Measurements from ENCODE around the gene BSDC1.

Gene BSDC1

GRCh38 chr1:32361674-32362473 lies 32.4 kb downstream of the BSDC1 start:
- no peak overlapping the region for H4K8ac ChIP-seq (ENCODE audit: low read depth, low read length)
- H3K14ac ChIP-seq (ENCODE audit: low read length): no peak overlapping the region
- H2BK120ac ChIP-seq (ENCODE audit: low read depth, low read length): peak overlapping the region; percentile 51
- WGBS, 2 donors (ENCODE audit: extremely low coverage in 2 of 2, insufficient read length in 2 of 2, insufficient replicate concordance in 1 of 2): no CpG with 5 or more reads among the region's 91 CpGs
- no peak overlapping the region for H2AFZ ChIP-seq (ENCODE audit: low read length)
- H4K91ac ChIP-seq (ENCODE audit: low read depth, low read length, poor library complexity): no peak overlapping the region
- H2AK5ac ChIP-seq (ENCODE audit: low read depth, low read length): peak overlapping the region; percentile 54
- peak overlapping the region in 1 of 2 donors; percentile 72 for H3K4me3 ChIP-seq (ENCODE audit: low read length in 2 of 2)
- no peak overlapping the region for H2BK5ac ChIP-seq (ENCODE audit: low read length)
- no peaks in the 10 kb centered on the region for H3K79me1 ChIP-seq (ENCODE audit: low read depth, low read length)
- no peak overlapping the region for H2BK12ac ChIP-seq (ENCODE audit: low read length)
- DNase-seq (ENCODE audit: low spot score): no peak
- no peak overlapping the region for H3K4ac ChIP-seq (ENCODE audit: low read length)
- H3K36me3 ChIP-seq (replicated peaks in 1 of 2; ENCODE audit: control insufficient read depth in 2 of 2, insufficient read depth in 2 of 2, low read length in 2 of 2): peaks cover 26 to 57% of the 10 kb centered on the region in 2 donors
- peak overlapping the region; percentile 47 for H3K9ac ChIP-seq (ENCODE audit: low read depth, low read length, poor library complexity)
- H3K4me2 ChIP-seq (ENCODE audit: insufficient read depth, low read length, poor library complexity, severe bottlenecking): peak overlapping the region; percentile 89
- H3K18ac ChIP-seq (ENCODE audit: low read length): peak overlapping the region; percentile 93
- peaks cover 0 to 4% of the 10 kb centered on the region in 2 donors for H3K4me1 ChIP-seq (ENCODE audit: control insufficient read depth in 2 of 2, insufficient read depth in 1 of 2, low read depth in 1 of 2, low read length in 2 of 2)
- H3K9me3 ChIP-seq (replicated peaks in 1 of 2; ENCODE audit: control insufficient read depth in 2 of 2, insufficient read depth in 1 of 2, low read depth in 1 of 2, low read length in 2 of 2): peaks cover 0 to 2% of the 10 kb centered on the region in 2 donors
- H2BK15ac ChIP-seq (ENCODE audit: low read length): no peak overlapping the region
- H3K27me3 ChIP-seq (ENCODE audit: control insufficient read depth in 3 of 3, insufficient read depth in 3 of 3, low read depth in 1 of 3, low read length in 3 of 3): peaks cover 0 to 7% (median 0%) of the 10 kb centered on the region in 3 experiments
- H3K27ac ChIP-seq (replicated peaks; ENCODE audit: low read length): no peak overlapping the region
- H3K23ac ChIP-seq (ENCODE audit: low read depth, low read length, poor library complexity): peak overlapping the region; percentile 68

GRCh38 chr1:32361308-32361673 lies 33.0 kb downstream of the BSDC1 start:
- Histone ChIP-seq H3K79me1 (ENCODE audit: low read depth, low read length) (no peaks in the 10 kb centered on the region), H4K91ac (ENCODE audit: low read depth, low read length, poor library complexity) (no peak overlapping the region), H3K18ac (ENCODE audit: low read length) (peak overlapping the region; percentile 31), H2BK12ac (ENCODE audit: low read length) (no peak overlapping the region), H2AK5ac (ENCODE audit: low read depth, low read length) (peak overlapping the region; percentile 54), H3K4me3 (ENCODE audit: low read length in 2 of 2) (no peak overlapping the region), H3K27me3 (ENCODE audit: control insufficient read depth in 3 of 3, insufficient read depth in 3 of 3, low read depth in 1 of 3, low read length in 3 of 3) (peaks cover 0 to 7% (median 0%) of the 10 kb centered on the region in 3 experiments), H2BK15ac (ENCODE audit: low read length) (no peak overlapping the region), H4K8ac (ENCODE audit: low read depth, low read length) (no peak overlapping the region), H3K36me3 (replicated peaks in 1 of 2; ENCODE audit: control insufficient read depth in 2 of 2, insufficient read depth in 2 of 2, low read length in 2 of 2) (peaks cover 20 to 51% of the 10 kb centered on the region in 2 donors), H3K23ac (ENCODE audit: low read depth, low read length, poor library complexity) (peak overlapping the region; percentile 68), H2BK120ac (ENCODE audit: low read depth, low read length) (no peak overlapping the region), H3K4me2 (ENCODE audit: insufficient read depth, low read length, poor library complexity, severe bottlenecking) (peak overlapping the region; percentile 89), H3K27ac (replicated peaks; ENCODE audit: low read length) (no peak overlapping the region), H3K4ac (ENCODE audit: low read length) (no peak overlapping the region), H3K4me1 (ENCODE audit: control insufficient read depth in 2 of 2, insufficient read depth in 1 of 2, low read depth in 1 of 2, low read length in 2 of 2) (peaks cover 0 to 4% of the 10 kb centered on the region in 2 donors), H3K9me3 (replicated peaks in 1 of 2; ENCODE audit: control insufficient read depth in 2 of 2, insufficient read depth in 1 of 2, low read depth in 1 of 2, low read length in 2 of 2) (peaks cover 0 to 2% of the 10 kb centered on the region in 2 donors), H2BK5ac (ENCODE audit: low read length) (no peak overlapping the region), H3K9ac (ENCODE audit: low read depth, low read length, poor library complexity) (no peak overlapping the region), H2AFZ (ENCODE audit: low read length) (no peak overlapping the region), H3K14ac (ENCODE audit: low read length) (peak overlapping the region; percentile 25)
- no CpG with 5 or more reads among the region's 35 CpGs for whole genome bisulfite sequencing, 2 donors (ENCODE audit: extremely low coverage in 2 of 2, insufficient read length in 2 of 2, insufficient replicate concordance in 1 of 2)
- DNase-seq (ENCODE audit: low spot score): no peak

- Histone ChIP-seq H4K8ac (ENCODE audit: low read depth, low read length) (no peak overlapping the region), H3K14ac (ENCODE audit: low read length) (no peak overlapping the region), H3K9me3 (replicated peaks in 1 of 2; ENCODE audit: control insufficient read depth in 2 of 2, insufficient read depth in 1 of 2, low read depth in 1 of 2, low read length in 2 of 2) (peaks cover 0 to 2% of the 10 kb centered on the region in 2 donors), H3K23ac (ENCODE audit: low read depth, low read length, poor library complexity) (no peak overlapping the region), H3K4me2 (ENCODE audit: insufficient read depth, low read length, poor library complexity, severe bottlenecking) (no peak overlapping the region), H3K27me3 (ENCODE audit: control insufficient read depth in 3 of 3, insufficient read depth in 3 of 3, low read depth in 1 of 3, low read length in 3 of 3) (peaks cover 0 to 7% (median 0%) of the 10 kb centered on the region in 3 experiments), H3K4me1 (ENCODE audit: control insufficient read depth in 2 of 2, insufficient read depth in 1 of 2, low read depth in 1 of 2, low read length in 2 of 2) (peaks cover 4 to 11% of the 10 kb centered on the region in 2 donors), H3K4me3 (ENCODE audit: low read length in 2 of 2) (no peak overlapping the region), H3K36me3 (replicated peaks in 1 of 2; ENCODE audit: control insufficient read depth in 2 of 2, insufficient read depth in 2 of 2, low read length in 2 of 2) (peaks cover 3 to 27% of the 10 kb centered on the region in 2 donors), H3K9ac (ENCODE audit: low read depth, low read length, poor library complexity) (no peak overlapping the region), H2BK15ac (ENCODE audit: low read length) (no peak overlapping the region), H2AK5ac (ENCODE audit: low read depth, low read length) (no peak overlapping the region), H3K18ac (ENCODE audit: low read length) (no peak overlapping the region), H2BK12ac (ENCODE audit: low read length) (no peak overlapping the region), H3K27ac (replicated peaks; ENCODE audit: low read length) (no peak overlapping the region), H4K91ac (ENCODE audit: low read depth, low read length, poor library complexity) (no peak overlapping the region), H3K79me1 (ENCODE audit: low read depth, low read length) (no peaks in the 10 kb centered on the region), H2BK5ac (ENCODE audit: low read length) (no peak overlapping the region), H2AFZ (ENCODE audit: low read length) (no peak overlapping the region), H2BK120ac (ENCODE audit: low read depth, low read length) (no peak overlapping the region), H3K4ac (ENCODE audit: low read length) (no peak overlapping the region)
- WGBS, 2 donors (ENCODE audit: extremely low coverage in 2 of 2, insufficient read length in 2 of 2, insufficient replicate concordance in 1 of 2): no CpG with 5 or more reads among the region's 3 CpGs
- no peak for DNase-seq (ENCODE audit: low spot score)
Observed at GRCh38 chr1:32358435-32358834, 35.8 kb downstream of the BSDC1 start.

GRCh38 chr1:32357614-32358013 lies 36.6 kb downstream of the BSDC1 start:
- no peak overlapping the region for H3K4me3 ChIP-seq (ENCODE audit: low read length in 2 of 2)
- no peak for DNase-seq (ENCODE audit: low spot score)
- peaks cover 0 to 2% of the 10 kb centered on the region in 2 donors for H3K9me3 ChIP-seq (replicated peaks in 1 of 2; ENCODE audit: control insufficient read depth in 2 of 2, insufficient read depth in 1 of 2, low read depth in 1 of 2, low read length in 2 of 2)
- H2AK5ac ChIP-seq (ENCODE audit: low read depth, low read length): no peak overlapping the region
- H3K14ac ChIP-seq (ENCODE audit: low read length): no peak overlapping the region
- H3K4ac ChIP-seq (ENCODE audit: low read length): no peak overlapping the region
- H3K4me2 ChIP-seq (ENCODE audit: insufficient read depth, low read length, poor library complexity, severe bottlenecking): no peak overlapping the region
- WGBS, 2 donors (ENCODE audit: extremely low coverage in 2 of 2, insufficient read length in 2 of 2, insufficient replicate concordance in 1 of 2): no CpG with 5 or more reads among the region's 6 CpGs
- no peak overlapping the region for H3K23ac ChIP-seq (ENCODE audit: low read depth, low read length, poor library complexity)
- H3K27ac ChIP-seq (replicated peaks; ENCODE audit: low read length): no peak overlapping the region
- no peak overlapping the region for H3K18ac ChIP-seq (ENCODE audit: low read length)
- no peaks in the 10 kb centered on the region for H3K79me1 ChIP-seq (ENCODE audit: low read depth, low read length)
- no peak overlapping the region for H2BK15ac ChIP-seq (ENCODE audit: low read length)
- H4K8ac ChIP-seq (ENCODE audit: low read depth, low read length): no peak overlapping the region
- H4K91ac ChIP-seq (ENCODE audit: low read depth, low read length, poor library complexity): no peak overlapping the region
- H3K4me1 ChIP-seq (ENCODE audit: control insufficient read depth in 2 of 2, insufficient read depth in 1 of 2, low read depth in 1 of 2, low read length in 2 of 2): peaks cover 4 to 19% of the 10 kb centered on the region in 2 donors
- no peak overlapping the region for H2BK12ac ChIP-seq (ENCODE audit: low read length)
- peaks cover 0 to 7% (median 0%) of the 10 kb centered on the region in 3 experiments for H3K27me3 ChIP-seq (ENCODE audit: control insufficient read depth in 3 of 3, insufficient read depth in 3 of 3, low read depth in 1 of 3, low read length in 3 of 3)
- H2AFZ ChIP-seq (ENCODE audit: low read length): no peak overlapping the region
- no peak overlapping the region for H2BK5ac ChIP-seq (ENCODE audit: low read length)
- peaks cover 0 to 19% of the 10 kb centered on the region in 2 donors for H3K36me3 ChIP-seq (replicated peaks in 1 of 2; ENCODE audit: control insufficient read depth in 2 of 2, insufficient read depth in 2 of 2, low read length in 2 of 2)
- H2BK120ac ChIP-seq (ENCODE audit: low read depth, low read length): no peak overlapping the region
- no peak overlapping the region for H3K9ac ChIP-seq (ENCODE audit: low read depth, low read length, poor library complexity)
